Endothelial cell of umbilical vein (primary cell): ENCODE data around the gene CHMP1A. TPM values are rescaled to one million over a fixed set of nuclear protein-coding genes. Genes with fewer than 3 reads are reported as not detected.

Experiments used
- BruUV-seq: library from RNA; stranded (reverse); fragments of 400-500 nt; replicated peaks from 2 replicates; lab custom pipeline; 2021; lab: Mats Ljungman, UMichigan
- CTCF ChIA-PET: fragments of 300-600, 350-600 bp; sonication (Branson Sonifier 250); formaldehyde crosslinking; loops from one replicate; lab custom pipeline; 2021; ENCODE audit warnings: antibody characterized with exemption, inconsistent platforms; lab: Charles Lee
- POLR2A ChIA-PET: fragments of 300-600, 350-600 bp; sonication (Branson Sonifier 250); formaldehyde crosslinking; loops from one replicate; lab custom pipeline; 2021; ENCODE audit warnings: antibody characterized with exemption, inconsistent platforms; lab: Charles Lee
- DNase-seq: peaks from one replicate; pipeline ENCODE4 v3.0.0-alpha.2; 2011; ENCODE audit warnings: low read depth, low spot score
- FAIRE-seq: peaks from 2 replicates; lab custom pipeline; 2011; peaks lifted over from hg19 to GRCh38; lab: Jason Lieb, UNC
- H2AFZ ChIP-seq: 2 replicates; pipeline ENCODE4 v1.6.0; 2012; ENCODE audit warnings: low read depth, low read length, control low read depth, inconsistent platforms
- H3K27ac ChIP-seq: 2 replicates; pipeline ENCODE4 v1.5.1; 2011; ENCODE audit warnings: low read depth, mild to moderate bottlenecking, control low read depth, low read length, moderate library complexity; ENCODE audit not compliant: insufficient read depth
- H3K27me3 ChIP-seq, 2 experiments: 2 replicates each; pipeline versions ENCODE4 v1.6.0 to v1.6.1; 2011; ENCODE audit warnings: low read length in 2 of 2, mixed read lengths in 1 of 2; ENCODE audit not compliant: control insufficient read depth in 2 of 2, insufficient read depth in 2 of 2
- H3K36me3 ChIP-seq, 2 experiments: 2 replicates in 1 of 2; 3 replicates in 1 of 2; pipeline ENCODE4 v1.5.1; 2011; ENCODE audit warnings: low read length in 2 of 2, mild to moderate bottlenecking in 1 of 2, moderate library complexity in 1 of 2; ENCODE audit not compliant: control insufficient read depth in 2 of 2, insufficient read depth in 2 of 2; ENCODE audit errors: extremely low read depth in 1 of 2
- H3K4me1 ChIP-seq: 3 replicates; pipeline ENCODE4 v1.5.1; 2011; ENCODE audit warnings: mild to moderate bottlenecking, low read length; ENCODE audit not compliant: control insufficient read depth, insufficient read depth; ENCODE audit errors: extremely low read depth
- H3K4me2 ChIP-seq: 2 replicates; pipeline ENCODE4 v1.6.1; 2011; ENCODE audit warnings: low read length, control low read depth, mixed read lengths; ENCODE audit not compliant: insufficient read depth
- H3K4me3 ChIP-seq, 3 experiments: fragments of 200-600 bp in 1 of 3; sonication (generic), shearing (Covaris generic) in 1 of 3; replicated peaks in 1 of 3; 2 replicates each; pipeline ENCODE4 v1.5.1; 2011 to 2016; ENCODE audit warnings: control low read depth in 3 of 3, low read length in 3 of 3, mild to moderate bottlenecking in 2 of 3, inconsistent platforms in 1 of 3, low read depth in 1 of 3, moderate library complexity in 1 of 3; ENCODE audit not compliant: insufficient read depth in 1 of 3
- H3K79me2 ChIP-seq: 2 replicates; pipeline ENCODE4 v1.6.0; 2012; ENCODE audit warnings: low read length, inconsistent platforms; ENCODE audit not compliant: control insufficient read depth, insufficient read depth
- H3K9ac ChIP-seq: replicated peaks from 2 replicates; pipeline ENCODE3; 2011; ENCODE audit warnings: low read length, control low read depth; ENCODE audit not compliant: insufficient read depth; ENCODE audit errors: extremely low read depth
- H3K9me1 ChIP-seq: replicated peaks from 3 replicates; pipeline ENCODE4 v1.6.0; 2011; ENCODE audit warnings: mild to moderate bottlenecking, low read length; ENCODE audit not compliant: control insufficient read depth, insufficient read depth; ENCODE audit errors: extremely low read depth
- H3K9me3 ChIP-seq: replicated peaks from 2 replicates; pipeline ENCODE4 v1.5.1; 2012; ENCODE audit warnings: low read length, inconsistent platforms; ENCODE audit not compliant: control insufficient read depth, insufficient read depth
- H4K20me1 ChIP-seq: replicated peaks from 2 replicates; pipeline ENCODE3; 2011; ENCODE audit warnings: mild to moderate bottlenecking, low read length; ENCODE audit not compliant: control insufficient read depth, insufficient read depth; ENCODE audit errors: extremely low read depth
- FOS ChIP-seq: IDR thresholded peaks from 2 replicates; pipeline ENCODE4 v1.6.1; 2011; ENCODE audit warnings: mild to moderate bottlenecking, low read length, moderate library complexity, borderline replicate concordance; ENCODE audit not compliant: insufficient read depth
- GATA2 ChIP-seq: IDR thresholded peaks from 2 replicates; pipeline ENCODE4 v1.7.0; 2011; ENCODE audit warnings: low read depth, mild to moderate bottlenecking, moderate library complexity, mixed read lengths, low read length; ENCODE audit not compliant: insufficient read length, insufficient read depth
- MAX ChIP-seq: IDR thresholded peaks from 2 replicates; pipeline ENCODE4 v1.6.1; 2011; ENCODE audit not compliant: insufficient read depth, insufficient read length
- POLR2A ChIP-seq: IDR thresholded peaks from 2 replicates; pipeline ENCODE4 v1.6.1; 2012; ENCODE audit warnings: low read depth, mild to moderate bottlenecking, control low read depth, low read length
- POLR2AphosphoS5 ChIP-seq: IDR thresholded peaks from 2 replicates; pipeline ENCODE4 v1.6.1; 2012; ENCODE audit warnings: low read depth, mild to moderate bottlenecking, control low read depth, low read length, moderate library complexity; ENCODE audit not compliant: insufficient read depth
- dilution Hi-C: fragments of 300-500 bp; cut with MboI; formaldehyde crosslinking; loops from one replicate; pipeline ENCODE4 v1.15.0; 2019; ENCODE audit warnings: low sequenced_read_pairs; ENCODE audit not compliant: extremely low pct_ligation_motif_present
- intact Hi-C: fragments of 100-400 bp; cut with micrococcal nuclease; formaldehyde crosslinking; loops from one replicate; pipeline ENCODE4 v1.10.0; 2022
- polyA plus RNA-seq, 4 experiments: library from polyadenylated mRNA; depleted of rRNA in 3 of 4; stranded (reverse) in 3 of 4; unstranded in 1 of 4; fragments of >200 nt; gene quantifications; 2 replicates each; pipeline versions ENCODE4 v1.2.1 to v1.2.3, GENCODE V29; 2011 to 2012; ENCODE audit warnings: missing spikeins in 1 of 4
- total RNA-seq: library from RNA; stranded (reverse); gene quantifications from 2 replicates; pipeline ENCODE4 v1.2.3, GENCODE V29; 2021
- TF ChIP-seq, protein P1 (sequence below), 2 donors: IDR thresholded peaks; 1 replicate in 1 of 2; 2 replicates in 1 of 2; pipeline ENCODE4 v1.5.1; 2011; ENCODE audit warnings: low read length in 2 of 2, mild to moderate bottlenecking in 2 of 2, moderate library complexity in 2 of 2, control low read depth in 1 of 2, inconsistent platforms in 1 of 2, low read depth in 1 of 2; ENCODE audit not compliant: insufficient read depth in 1 of 2; ENCODE audit errors: extremely low read depth in 1 of 2

Gene CHMP1A
- total and polyA plus RNA-seq, 2 donors (not counting 3 experiments of a cell fraction or from before 2014, with no cell fraction given): 83.9 to 101 TPM

- Histone ChIP-seq H3K27ac (no peak overlapping the region), H3K9me3 (no peaks in the 10 kb centered on the region), H3K4me3 (no peak overlapping the region), H3K27me3 (no peaks in the 10 kb centered on the region), H3K79me2 (no peaks in the 10 kb centered on the region), H3K9me1 (no peaks in the 10 kb centered on the region), H3K4me2 (no peak overlapping the region), H3K36me3 (no peaks in the 10 kb centered on the region), H3K9ac (no peak overlapping the region), H3K4me1 (peaks cover 6% of the 10 kb centered on the region), H4K20me1 (no peaks in the 10 kb centered on the region), H2AFZ (no peak overlapping the region)
- BruUV-seq: no TSS peak
- dilution Hi-C loops: no loop called here
- FAIRE-seq (no peak), DNase-seq (no peak)
- intact Hi-C loops: no loop called here
- ChIA-PET CTCF (interaction anchor here (2.5 kb wide), 1 partner anchor 8 kb away, joined by 10 read pairs; no protein-coding TSS in a partner anchor), POLR2A (no interaction called here)
- TF ChIP-seq POLR2AphosphoS5 (no peak), MAX (no peak), POLR2A (no peak), GATA2 (no peak), FOS (no peak)
- TF ChIP-seq, protein P1, sequence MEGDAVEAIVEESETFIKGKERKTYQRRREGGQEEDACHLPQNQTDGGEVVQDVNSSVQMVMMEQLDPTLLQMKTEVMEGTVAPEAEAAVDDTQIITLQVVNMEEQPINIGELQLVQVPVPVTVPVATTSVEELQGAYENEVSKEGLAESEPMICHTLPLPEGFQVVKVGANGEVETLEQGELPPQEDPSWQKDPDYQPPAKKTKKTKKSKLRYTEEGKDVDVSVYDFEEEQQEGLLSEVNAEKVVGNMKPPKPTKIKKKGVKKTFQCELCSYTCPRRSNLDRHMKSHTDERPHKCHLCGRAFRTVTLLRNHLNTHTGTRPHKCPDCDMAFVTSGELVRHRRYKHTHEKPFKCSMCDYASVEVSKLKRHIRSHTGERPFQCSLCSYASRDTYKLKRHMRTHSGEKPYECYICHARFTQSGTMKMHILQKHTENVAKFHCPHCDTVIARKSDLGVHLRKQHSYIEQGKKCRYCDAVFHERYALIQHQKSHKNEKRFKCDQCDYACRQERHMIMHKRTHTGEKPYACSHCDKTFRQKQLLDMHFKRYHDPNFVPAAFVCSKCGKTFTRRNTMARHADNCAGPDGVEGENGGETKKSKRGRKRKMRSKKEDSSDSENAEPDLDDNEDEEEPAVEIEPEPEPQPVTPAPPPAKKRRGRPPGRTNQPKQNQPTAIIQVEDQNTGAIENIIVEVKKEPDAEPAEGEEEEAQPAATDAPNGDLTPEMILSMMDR (IDR thresholded peaks at IDR 0.05; ENCODE audit: extremely low read depth in 1 of 2, insufficient read depth in 1 of 2, low read depth in 1 of 2, low read length in 2 of 2): no peak
These were observed 50.1 kb downstream of the CHMP1A start for GRCh38 chr16:89607453-89607852.
